ENCODE data around the gene FLYWCH1. TPM values are rescaled to one million over a fixed set of nuclear protein-coding genes. Genes with fewer than 3 reads are reported as not detected.
"Not testable (repeated sequence)": the region's sequence is repeated elsewhere in the genome, so short reads cannot be mapped to it uniquely, and the experiment has no call there.

The FLYWCH1 gene
- total RNA-seq, 4 donors from 2014 or later = 30.1 to 67.4 (median 46.8) TPM

DNA sequence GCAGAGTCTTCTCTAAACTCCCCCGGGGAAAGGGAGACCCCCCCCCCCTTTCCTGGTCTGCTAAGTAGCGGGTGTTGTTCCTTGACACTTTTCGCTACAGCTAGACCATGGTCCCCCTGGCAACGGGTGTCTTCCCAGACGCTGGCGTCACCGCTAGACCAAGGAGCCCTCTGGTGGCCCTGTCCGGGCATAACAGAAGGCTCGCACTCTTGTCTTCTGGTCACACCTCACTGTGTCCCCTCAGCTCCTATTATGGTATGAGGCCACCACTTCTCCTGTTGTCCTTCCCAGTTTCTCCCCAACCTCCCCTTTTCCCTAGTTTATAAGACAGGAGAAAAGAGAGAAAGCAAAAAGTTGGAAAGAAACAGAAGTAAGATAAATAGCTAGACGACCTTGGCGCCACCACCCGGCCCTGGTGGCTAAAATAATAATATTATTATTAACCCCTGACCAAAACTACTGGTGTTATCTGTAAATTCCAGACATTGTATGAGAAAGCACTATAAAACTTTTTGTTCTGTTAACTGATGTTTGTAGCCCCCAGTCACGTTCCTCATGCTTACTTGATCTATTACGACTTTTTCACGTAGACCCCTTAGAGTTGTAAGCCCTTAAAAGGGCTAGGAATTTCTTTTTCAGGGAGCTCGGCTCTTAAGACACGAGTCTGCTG is 4.5 kb upstream of the FLYWCH1 start:
- H3K4me1 ChIP-seq = peaks cover 0 to 16% (median 6%) of the 10 kb centered on the region in 4 donors
- TF ChIP-seq, protein P1, sequence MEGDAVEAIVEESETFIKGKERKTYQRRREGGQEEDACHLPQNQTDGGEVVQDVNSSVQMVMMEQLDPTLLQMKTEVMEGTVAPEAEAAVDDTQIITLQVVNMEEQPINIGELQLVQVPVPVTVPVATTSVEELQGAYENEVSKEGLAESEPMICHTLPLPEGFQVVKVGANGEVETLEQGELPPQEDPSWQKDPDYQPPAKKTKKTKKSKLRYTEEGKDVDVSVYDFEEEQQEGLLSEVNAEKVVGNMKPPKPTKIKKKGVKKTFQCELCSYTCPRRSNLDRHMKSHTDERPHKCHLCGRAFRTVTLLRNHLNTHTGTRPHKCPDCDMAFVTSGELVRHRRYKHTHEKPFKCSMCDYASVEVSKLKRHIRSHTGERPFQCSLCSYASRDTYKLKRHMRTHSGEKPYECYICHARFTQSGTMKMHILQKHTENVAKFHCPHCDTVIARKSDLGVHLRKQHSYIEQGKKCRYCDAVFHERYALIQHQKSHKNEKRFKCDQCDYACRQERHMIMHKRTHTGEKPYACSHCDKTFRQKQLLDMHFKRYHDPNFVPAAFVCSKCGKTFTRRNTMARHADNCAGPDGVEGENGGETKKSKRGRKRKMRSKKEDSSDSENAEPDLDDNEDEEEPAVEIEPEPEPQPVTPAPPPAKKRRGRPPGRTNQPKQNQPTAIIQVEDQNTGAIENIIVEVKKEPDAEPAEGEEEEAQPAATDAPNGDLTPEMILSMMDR (IDR thresholded peaks at IDR 0.05) = peak in 5 of 6 experiments; percentile 32 to 77 (median 71)
- DNase-seq = peak in 2 of 3 donors; percentile 40 to 68
- not testable (repeated sequence) for H3K4me3 ChIP-seq, H3K9me3 ChIP-seq, H3K36me3 ChIP-seq, H3K27me3 ChIP-seq, H3K27ac ChIP-seq

DNA sequence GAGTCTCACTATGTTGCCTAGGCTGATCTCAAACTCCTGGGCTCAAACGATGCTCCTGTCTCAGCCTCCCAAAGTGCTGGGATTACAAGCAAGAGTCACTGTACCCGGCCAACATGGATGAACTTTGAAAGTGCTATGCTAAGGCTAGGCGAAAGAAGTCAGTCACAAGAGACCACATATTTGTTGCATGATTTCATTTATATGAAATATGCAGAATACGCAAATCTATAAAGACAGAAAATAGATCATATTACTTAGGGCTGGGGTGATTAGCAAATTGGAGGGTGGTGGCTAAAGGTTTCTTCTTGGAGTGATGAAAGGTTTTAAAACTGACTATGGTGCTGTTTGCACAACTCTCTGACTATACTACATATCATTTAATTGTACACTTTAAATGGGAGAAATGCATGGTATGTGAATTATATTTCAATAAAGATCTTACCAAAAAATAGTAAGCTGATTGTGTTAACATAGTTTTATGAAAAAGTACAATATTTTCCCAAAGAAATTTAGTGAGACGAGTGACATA is 1.2 kb upstream of the FLYWCH1 start:
- H3K4me3 ChIP-seq = no peak overlapping the region
- no peak overlapping the region for H3K27ac ChIP-seq
- no peaks in the 10 kb centered on the region for H3K27me3 ChIP-seq
- H3K4me1 ChIP-seq = peaks cover 0 to 23% (median 7%) of the 10 kb centered on the region in 4 donors
- peaks cover 0 to 14% (median 0%) of the 10 kb centered on the region in 3 donors for H3K36me3 ChIP-seq
- DNase-seq = no peak
- TF ChIP-seq, protein P1 (IDR thresholded peaks at IDR 0.05) = no peak
- TF ChIP-seq POLR2A (IDR thresholded peaks at IDR 0.05) = no peak
- no peaks in the 10 kb centered on the region for H3K9me3 ChIP-seq

DNA sequence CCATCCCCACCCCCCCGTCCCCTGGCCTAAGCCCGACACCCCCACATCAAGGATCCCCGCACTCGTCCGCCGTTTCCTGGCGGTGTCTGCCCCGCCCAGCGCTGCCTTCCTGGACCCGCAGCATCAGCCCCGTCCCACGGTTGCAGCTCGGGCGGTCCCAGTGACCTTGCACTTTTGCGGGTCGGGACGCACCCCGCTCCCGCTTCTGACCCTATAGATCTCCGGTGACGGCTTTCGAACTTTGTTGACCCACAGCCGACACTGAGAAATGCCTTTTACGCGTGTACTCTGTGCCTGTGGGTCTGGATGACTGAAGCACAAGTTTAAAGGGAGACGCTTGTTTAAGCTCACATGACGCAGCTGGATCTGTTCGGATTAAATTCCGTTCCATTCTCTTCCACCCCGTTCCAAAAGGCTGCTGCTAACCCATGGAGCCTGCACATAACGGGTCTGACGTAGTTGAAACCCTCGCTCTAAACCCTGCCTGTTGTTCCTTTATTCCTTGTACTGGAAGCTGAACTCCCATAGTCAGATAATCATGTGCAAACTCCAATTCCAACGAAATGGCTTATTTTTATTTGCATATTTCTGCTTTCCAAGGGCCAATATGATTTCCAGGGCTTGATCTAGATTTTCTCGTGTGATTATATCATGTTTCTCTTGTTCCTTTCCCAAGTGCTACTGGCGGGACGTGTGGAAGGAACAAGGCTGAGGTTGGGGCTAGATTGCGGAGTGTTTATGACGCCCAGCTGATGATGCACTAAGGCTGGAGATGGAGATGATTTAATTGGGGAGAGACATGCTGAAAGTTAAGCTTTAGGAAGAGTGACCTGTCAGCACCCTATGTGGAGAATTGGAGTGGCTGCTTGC is 834 bp downstream of the FLYWCH1 start:
- H3K27me3 ChIP-seq = no peaks in the 10 kb centered on the region
- TF ChIP-seq, protein P1 (IDR thresholded peaks at IDR 0.05) = no peak
- no peak for TF ChIP-seq POLR2A (IDR thresholded peaks at IDR 0.05)
- H3K9me3 ChIP-seq = no peaks in the 10 kb centered on the region
- H3K27ac ChIP-seq = peak overlapping the region; percentile 80 to 89 (median 86)
- peak; percentile 39 to 65 (median 63) for DNase-seq
- H3K4me3 ChIP-seq = peak overlapping the region; percentile 76 to 89 (median 87)
- peaks cover 0 to 15% (median 2%) of the 10 kb centered on the region in 4 donors for H3K4me1 ChIP-seq
- H3K36me3 ChIP-seq = peaks cover 0 to 20% (median 0%) of the 10 kb centered on the region in 3 donors

DNA sequence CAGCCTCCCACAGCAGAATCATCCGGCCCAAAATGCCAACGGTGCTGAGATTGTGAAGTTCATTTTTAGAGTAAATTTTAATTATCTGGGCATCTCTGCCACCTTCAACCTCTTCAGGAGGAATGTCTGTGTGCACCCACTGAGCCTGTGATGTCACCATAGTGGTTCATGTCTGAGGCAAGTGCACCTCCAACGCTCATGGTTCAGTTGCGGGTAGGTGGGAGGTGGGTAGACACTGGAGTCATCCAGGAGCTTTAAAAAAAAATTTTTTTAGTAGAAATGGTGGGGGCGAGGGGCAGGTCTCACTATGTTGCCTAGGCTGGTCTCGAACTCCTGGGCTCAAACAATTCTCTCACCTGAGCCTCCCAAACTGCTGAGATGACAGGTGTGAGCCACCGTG is 1.9 kb downstream of the FLYWCH1 start:
- peaks cover 0 to 20% (median 0%) of the 10 kb centered on the region in 3 donors for H3K36me3 ChIP-seq
- H3K4me1 ChIP-seq = peaks cover 0 to 15% (median 2%) of the 10 kb centered on the region in 4 donors
- no peaks in the 10 kb centered on the region for H3K27me3 ChIP-seq
- DNase-seq = no peak
- TF ChIP-seq, protein P1 (IDR thresholded peaks at IDR 0.05) = no peak
- TF ChIP-seq POLR2A (IDR thresholded peaks at IDR 0.05) = no peak
- H3K4me3 ChIP-seq = no peak overlapping the region
- no peaks in the 10 kb centered on the region for H3K9me3 ChIP-seq
- H3K27ac ChIP-seq = no peak overlapping the region

DNA sequence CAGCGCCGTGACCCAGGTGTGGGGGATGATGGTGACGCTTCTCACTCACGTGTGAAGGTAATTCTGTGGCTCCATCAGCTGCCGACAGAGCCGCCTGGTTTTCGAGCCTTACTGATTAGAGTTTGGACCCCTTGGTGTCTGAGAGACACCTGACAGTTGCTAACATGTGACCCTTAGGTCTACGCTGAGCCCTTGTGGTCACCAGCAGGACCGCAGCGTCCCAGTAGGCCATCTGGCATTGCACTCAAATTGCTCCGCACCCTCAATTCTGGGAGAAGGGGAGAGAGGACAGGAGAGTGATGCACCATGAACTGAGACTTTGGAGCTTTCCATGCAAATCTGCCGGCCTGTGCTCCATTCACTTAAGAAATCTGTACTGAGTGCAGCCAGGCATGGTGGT is 2.5 kb downstream of the FLYWCH1 start:
- no peaks in the 10 kb centered on the region for H3K27me3 ChIP-seq
- no peak overlapping the region for H3K4me3 ChIP-seq
- TF ChIP-seq, protein P1 (IDR thresholded peaks at IDR 0.05) = no peak
- TF ChIP-seq POLR2A (IDR thresholded peaks at IDR 0.05) = no peak
- peaks cover 0 to 15% (median 2%) of the 10 kb centered on the region in 4 donors for H3K4me1 ChIP-seq
- H3K36me3 ChIP-seq = peaks cover 0 to 24% (median 0%) of the 10 kb centered on the region in 3 donors
- DNase-seq = no peak
- no peak overlapping the region for H3K27ac ChIP-seq
- H3K9me3 ChIP-seq = no peaks in the 10 kb centered on the region

Measured in Peyer's patch (tissue), 4 donors.